Natural killer cell (primary cell): ENCODE measurements around the gene HSBP1L1. TPM values are rescaled to one million over a fixed set of nuclear protein-coding genes. Genes with fewer than 3 reads are reported as not detected.

Experiments used
- ATAC-seq, 3 donors: fragments of 150-1000 bp in 2 of 3; fragments of 200-7000 bp in 1 of 3; cut with Tn5 transposase; 1 replicate in 1 of 3; 2 replicates in 2 of 3; pipeline ENCODE4 v1.10.0; 2021; ENCODE audit warnings: mild to moderate bottlenecking in 2 of 3, moderate library complexity in 2 of 3
- DNase-seq, 2 donors: peaks; one replicate each; pipeline versions ENCODE4 v3.0.0 to v3.0.0-alpha.2; 2013 to 2021; ENCODE audit warnings: mixed read lengths in 1 of 2
- H3K27ac ChIP-seq: one replicate; pipeline ENCODE4 v1.5.1; 2013; ENCODE audit warnings: mild to moderate bottlenecking, low read length
- H3K27me3 ChIP-seq: one replicate; pipeline ENCODE4 v1.6.1; 2013; ENCODE audit warnings: low read length; ENCODE audit not compliant: control insufficient read depth, insufficient read depth
- H3K36me3 ChIP-seq: one replicate; pipeline ENCODE4 v1.6.1; 2013; ENCODE audit warnings: low read length; ENCODE audit not compliant: control insufficient read depth, insufficient read depth
- H3K4me1 ChIP-seq: one replicate; pipeline ENCODE4 v1.6.1; 2013; ENCODE audit warnings: low read length; ENCODE audit not compliant: control insufficient read depth, insufficient read depth
- H3K4me3 ChIP-seq: one replicate; pipeline ENCODE4 v1.5.1; 2013; ENCODE audit warnings: low read length
- H3K9me3 ChIP-seq: one replicate; pipeline ENCODE4 v1.6.1; 2013; ENCODE audit warnings: low read length; ENCODE audit not compliant: control insufficient read depth, insufficient read depth
- H3K27ac Mint-ChIP-seq, 2 donors: one replicate each; pipeline ENCODE4 v1.8.0; 2022; ENCODE audit warnings: mild to moderate bottlenecking in 2 of 2, mixed read lengths in 2 of 2, moderate library complexity in 1 of 2
- H3K27me3 Mint-ChIP-seq, 2 donors: one replicate each; pipeline ENCODE4 v1.8.0; 2022; ENCODE audit warnings: low read depth in 2 of 2, mixed read lengths in 2 of 2
- H3K36me3 Mint-ChIP-seq: one replicate; pipeline ENCODE4 v1.8.0; 2022; ENCODE audit warnings: mixed read lengths
- H3K4me1 Mint-ChIP-seq, 2 donors: one replicate each; pipeline ENCODE4 v1.8.0; 2022; ENCODE audit warnings: mixed read lengths in 2 of 2
- H3K4me3 Mint-ChIP-seq: one replicate; pipeline ENCODE4 v1.8.0; 2022; ENCODE audit warnings: mild to moderate bottlenecking, moderate library complexity, mixed read lengths
- H3K9me3 Mint-ChIP-seq, 2 donors: one replicate each; pipeline ENCODE4 v1.8.0; 2022; ENCODE audit warnings: mixed read lengths in 2 of 2
- WGBS: methylation state at CpG from one replicate; pipeline ENCODE4 v1.1.7; 2013; ENCODE audit warnings: missing lambda C conversion rate; ENCODE audit not compliant: insufficient coverage; 5-methylcytosine and 5-hydroxymethylcytosine counted together
- intact Hi-C: fragments of 100-400 bp; cut with micrococcal nuclease; formaldehyde crosslinking; loops from one replicate; pipeline ENCODE4 v1.14.2; 2022
- total RNA-seq, 4 donors: library from RNA; stranded (reverse); fragments of 120-200 nt in 1 of 4; gene quantifications; one replicate each; pipeline versions ENCODE4 v1.2.3 to v1.2.4, GENCODE V29; 2013 to 2022
- TF ChIP-seq, protein P1 (sequence below): fragments of 200-600 bp; IDR thresholded peaks from one replicate; pipeline ENCODE4 v1.8.0; 2022; ENCODE audit warnings: antibody characterized with exemption

Gene HSBP1L1
- 10 to 100 TPM; 11.7 to 16.1 (median 13.8) TPM for total RNA-seq
- total RNA-seq (2013), result 8.4 TPM

DNA sequence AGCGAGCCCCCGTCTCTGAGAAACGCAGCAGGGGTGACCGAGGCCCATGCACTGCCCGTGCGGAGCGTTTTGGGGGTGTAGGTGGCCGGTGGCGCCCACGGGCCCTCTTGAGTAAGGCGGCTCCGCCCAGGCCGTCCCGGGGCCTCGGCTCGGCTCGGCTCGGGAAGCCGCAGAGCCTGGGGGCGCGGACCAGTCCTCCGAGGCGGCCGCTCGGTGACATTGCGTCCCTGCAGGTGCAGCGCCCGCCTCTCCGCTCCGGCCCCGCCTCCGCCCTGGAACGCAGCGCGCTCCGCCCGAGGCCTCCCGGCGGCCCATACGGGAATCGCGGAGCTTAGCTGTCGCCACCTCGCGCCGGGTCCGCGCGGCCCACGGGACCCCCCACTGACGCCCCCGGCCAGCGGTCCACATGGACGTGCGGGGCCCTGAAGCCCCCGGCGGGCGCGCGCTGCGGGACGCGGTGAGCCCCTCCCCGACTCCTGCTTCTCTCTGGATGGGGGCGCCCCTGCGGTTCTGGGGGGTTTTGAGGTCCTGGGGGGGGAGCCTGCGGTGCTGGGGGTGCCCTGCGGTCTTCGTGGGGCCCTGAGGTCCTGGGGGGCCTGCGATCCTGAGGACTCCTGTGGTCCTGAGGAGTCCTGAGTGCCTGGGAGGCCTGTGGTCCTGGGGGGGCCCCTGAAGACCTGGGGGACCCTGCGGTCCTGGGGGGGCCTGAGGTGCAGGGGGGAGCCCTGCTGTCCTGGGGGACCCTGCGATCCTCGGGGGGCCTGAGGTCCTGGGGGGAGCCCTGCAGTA, at the start of gene HSBP1L1:
Gene HSBP1L1 (plus strand): TSS at position 314 of the 789 bp plus-strand sequence. CDS start 93 bp downstream, at position 407.
- 2% methylated on average over 73 of the region's 73 CpGs for WGBS

DNA sequence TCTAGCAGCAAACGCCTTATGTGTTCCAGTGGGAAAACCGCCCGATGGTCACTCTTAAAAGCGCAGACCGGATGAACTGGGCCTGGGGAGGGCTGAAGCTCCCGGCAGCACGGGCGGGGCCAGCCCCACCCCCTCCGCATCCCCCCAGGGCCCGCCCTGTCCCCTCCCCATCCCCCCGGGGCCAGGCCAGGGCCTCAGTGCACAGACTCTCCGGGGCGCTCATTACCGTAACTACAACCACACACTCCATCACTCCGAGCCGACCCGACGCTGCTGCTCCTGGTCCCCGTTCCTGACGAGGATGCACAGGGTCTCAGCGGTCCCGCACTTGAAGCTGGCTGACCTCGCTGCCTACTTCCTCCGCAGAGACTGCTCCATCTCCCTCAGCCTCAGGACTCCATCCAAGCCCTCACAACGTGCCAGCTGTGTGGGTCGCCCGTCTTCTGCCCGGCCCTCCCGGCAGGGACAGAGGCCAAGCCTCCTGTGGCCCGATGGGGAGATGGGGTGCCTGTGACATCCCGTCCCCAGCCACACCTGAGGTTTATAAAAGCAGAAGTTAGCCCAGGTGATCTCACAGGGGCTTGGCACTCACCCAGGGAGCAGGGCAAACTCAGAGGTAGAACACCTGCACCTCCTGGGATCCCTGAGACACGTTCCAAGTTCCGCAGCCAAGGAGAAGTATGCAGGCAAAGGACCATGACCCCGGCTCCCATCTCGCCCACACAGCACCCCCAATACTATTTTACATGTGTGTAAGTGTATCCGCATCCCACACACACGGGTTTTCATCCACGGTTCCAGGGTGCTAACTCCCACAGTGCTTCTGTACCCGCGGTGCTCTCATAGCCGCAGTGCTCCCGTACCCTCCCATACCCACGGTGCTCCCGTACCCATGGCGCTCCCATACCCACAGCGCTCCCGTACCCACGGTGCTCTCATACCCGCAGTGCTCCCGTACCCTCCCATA, 49.0 kb upstream of the HSBP1L1 start:
- H3K4me1 ChIP-seq, result peaks cover 8% of the 10 kb centered on the region
- H3K27ac ChIP-seq, result no peak overlapping the region
- H3K4me3 ChIP-seq, result no peak overlapping the region
- peaks cover 7% of the 10 kb centered on the region for H3K36me3 ChIP-seq
- DNase-seq (peak; percentile 1 to 13), ATAC-seq (no peak)
- H3K27me3 Mint-ChIP-seq, result no peaks in the 10 kb centered on the region
- peaks cover 8% of the 10 kb centered on the region for H3K9me3 ChIP-seq
- TF ChIP-seq, protein P1, sequence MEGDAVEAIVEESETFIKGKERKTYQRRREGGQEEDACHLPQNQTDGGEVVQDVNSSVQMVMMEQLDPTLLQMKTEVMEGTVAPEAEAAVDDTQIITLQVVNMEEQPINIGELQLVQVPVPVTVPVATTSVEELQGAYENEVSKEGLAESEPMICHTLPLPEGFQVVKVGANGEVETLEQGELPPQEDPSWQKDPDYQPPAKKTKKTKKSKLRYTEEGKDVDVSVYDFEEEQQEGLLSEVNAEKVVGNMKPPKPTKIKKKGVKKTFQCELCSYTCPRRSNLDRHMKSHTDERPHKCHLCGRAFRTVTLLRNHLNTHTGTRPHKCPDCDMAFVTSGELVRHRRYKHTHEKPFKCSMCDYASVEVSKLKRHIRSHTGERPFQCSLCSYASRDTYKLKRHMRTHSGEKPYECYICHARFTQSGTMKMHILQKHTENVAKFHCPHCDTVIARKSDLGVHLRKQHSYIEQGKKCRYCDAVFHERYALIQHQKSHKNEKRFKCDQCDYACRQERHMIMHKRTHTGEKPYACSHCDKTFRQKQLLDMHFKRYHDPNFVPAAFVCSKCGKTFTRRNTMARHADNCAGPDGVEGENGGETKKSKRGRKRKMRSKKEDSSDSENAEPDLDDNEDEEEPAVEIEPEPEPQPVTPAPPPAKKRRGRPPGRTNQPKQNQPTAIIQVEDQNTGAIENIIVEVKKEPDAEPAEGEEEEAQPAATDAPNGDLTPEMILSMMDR, result no peak
- H3K36me3 Mint-ChIP-seq, result no peaks in the 10 kb centered on the region
- H3K9me3 Mint-ChIP-seq, result peaks cover 0 to 2% of the 10 kb centered on the region in 2 donors
- peak overlapping the region; percentile 37 for H3K4me3 Mint-ChIP-seq
- H3K4me1 Mint-ChIP-seq, result peaks cover 4 to 31% of the 10 kb centered on the region in 2 donors
- intact Hi-C loops, result no loop called here
- 93% methylated on average over 48 of the region's 50 CpGs for WGBS
- peak overlapping the region in 1 of 2 donors; percentile 53 for H3K27ac Mint-ChIP-seq
- no peaks in the 10 kb centered on the region for H3K27me3 ChIP-seq

More for the DNA sequence above, at the start of gene HSBP1L1:
- Mint-ChIP-seq H3K4me3 (peak within 1 kb of the TSS; percentile 80), H3K27ac (peak within 1 kb of the TSS; percentile 58 to 79), H3K9me3 (no peaks in the 10 kb centered on the region), H3K4me1 (peaks cover 10 to 32% of the 10 kb centered on the region in 2 donors), H3K27me3 (peaks cover 7 to 8% of the 10 kb centered on the region in 2 donors), H3K36me3 (no peaks in the 10 kb centered on the region)
- H3K4me1 ChIP-seq, result peaks cover 29% of the 10 kb centered on the region
- no peaks in the 10 kb centered on the region for H3K27me3 ChIP-seq
- H3K27ac ChIP-seq, result peak within 1 kb of the TSS; percentile 36
- DNase-seq (peak; percentile 48 to 82), ATAC-seq (peak; percentile 74 to 84 (median 82))
- intact Hi-C loops, result no loop called here
- peak within 1 kb of the TSS; percentile 51 for H3K4me3 ChIP-seq
- H3K36me3 ChIP-seq, result no peaks in the 10 kb centered on the region
- H3K9me3 ChIP-seq, result no peaks in the 10 kb centered on the region
- TF ChIP-seq, protein P1, result no peak

DNA sequence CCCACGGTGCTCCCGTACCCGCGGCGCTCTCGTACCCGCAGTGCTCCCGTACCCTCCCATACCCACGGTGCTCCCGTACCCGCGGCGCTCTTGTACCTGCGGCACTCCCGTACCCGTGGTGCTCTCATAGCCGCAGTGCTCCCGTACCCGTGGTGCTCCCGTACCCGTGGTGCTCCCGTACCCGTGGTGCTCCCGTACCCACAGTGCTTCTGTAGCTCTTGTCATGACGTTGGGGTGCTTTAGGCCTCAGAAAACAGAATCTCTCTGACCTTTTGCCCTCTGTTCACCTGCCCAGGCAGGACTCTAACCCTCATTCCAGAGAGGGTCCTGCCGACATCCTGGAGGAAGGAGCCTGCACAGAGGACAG, 48.3 kb upstream of the HSBP1L1 start:
- 74% methylated on average over 24 of the region's 26 CpGs for WGBS

More for the DNA sequence above, 48.3 kb upstream of the HSBP1L1 start:
- Histone ChIP-seq H3K4me3 (no peak overlapping the region), H3K27ac (no peak overlapping the region), H3K27me3 (no peaks in the 10 kb centered on the region), H3K4me1 (peaks cover 8% of the 10 kb centered on the region), H3K9me3 (peaks cover 8% of the 10 kb centered on the region), H3K36me3 (peaks cover 7% of the 10 kb centered on the region)
- DNase-seq (peak in 1 of 2 donors; percentile 10), ATAC-seq (no peak)
- Mint-ChIP-seq H3K4me1 (peaks cover 4 to 26% of the 10 kb centered on the region in 2 donors), H3K27me3 (no peaks in the 10 kb centered on the region), H3K36me3 (no peaks in the 10 kb centered on the region), H3K4me3 (peak overlapping the region; percentile 21), H3K27ac (no peak overlapping the region), H3K9me3 (peaks cover 0 to 2% of the 10 kb centered on the region in 2 donors)
- TF ChIP-seq, protein P1, result no peak
- intact Hi-C loops, result no loop called here
